Endometrium (tissue), 2 donors: ENCODE results near the gene MRPL55.
A peak's percentile ranks its signal among the peaks of the same experiment; 100 is the strongest.

Source experiments
- FAIRE-seq: peaks from 2 replicates; lab custom pipeline; 2012; peaks lifted over from hg19 to GRCh38; lab: Jason Lieb, UNC
- donor health status: control.
- donor health status: control.

The MRPL55 gene

GRCh38 chr1:228147768-228148167 lies 38.7 kb upstream of the MRPL55 start:
- no peak for FAIRE-seq

- no peak for FAIRE-seq
Measured at GRCh38 chr1:228147151-228147693, 38.1 kb upstream of the MRPL55 start.

GRCh38 chr1:228146417-228147150 lies 37.5 kb upstream of the MRPL55 start:
- no peak for FAIRE-seq

- no peak for FAIRE-seq
Measured at GRCh38 chr1:228145463-228146416, 36.6 kb upstream of the MRPL55 start.

GRCh38 chr1:228144993-228145343 lies 35.9 kb upstream of the MRPL55 start:
- no peak for FAIRE-seq

GRCh38 chr1:228144193-228144992 lies 35.3 kb upstream of the MRPL55 start:
- FAIRE-seq = no peak

- FAIRE-seq = no peak
Measured at GRCh38 chr1:228143480-228144192, 34.5 kb upstream of the MRPL55 start.

- no peak for FAIRE-seq
Measured at GRCh38 chr1:228142701-228143136, 33.6 kb upstream of the MRPL55 start.

GRCh38 chr1:228142155-228142691 lies 33.1 kb upstream of the MRPL55 start:
- FAIRE-seq = no peak

- no peak for FAIRE-seq
Measured at GRCh38 chr1:228141226-228142044, 32.3 kb upstream of the MRPL55 start.

- FAIRE-seq = no peak
Measured at GRCh38 chr1:228140724-228141225, 31.7 kb upstream of the MRPL55 start.

GRCh38 chr1:228139931-228140723 lies 31.0 kb upstream of the MRPL55 start, which contains the start of gene GUK1:
TSS of gene GUK1 (plus strand) at chr1:228140279. CDS start at chr1:228140303, 24 bp downstream.
- FAIRE-seq = peak; percentile 96

- no peak for FAIRE-seq
Measured at GRCh38 chr1:228139406-228139930, 30.4 kb upstream of the MRPL55 start.

GRCh38 chr1:228136901-228137300 lies 27.8 kb upstream of the MRPL55 start:
- FAIRE-seq = no peak

- FAIRE-seq = no peak
Measured at GRCh38 chr1:228134591-228134990, 25.5 kb upstream of the MRPL55 start.

GRCh38 chr1:228131766-228132165 lies 22.7 kb upstream of the MRPL55 start:
- no peak for FAIRE-seq

- FAIRE-seq = no peak
Measured at GRCh38 chr1:228125185-228125584, 16.1 kb upstream of the MRPL55 start.

- no peak for FAIRE-seq
Measured at GRCh38 chr1:228123505-228123904, 14.4 kb upstream of the MRPL55 start.

- FAIRE-seq = no peak
Measured at GRCh38 chr1:228122921-228123441, 13.9 kb upstream of the MRPL55 start.
